ENCODE results near the gene CTDSPL. TPM values are rescaled to one million over a fixed set of nuclear protein-coding genes. Genes with fewer than 3 reads are reported as not detected.

CTDSPL gene
- total RNA-seq, 1 experiment from 2014 or later, result 32.5 TPM

DNA sequence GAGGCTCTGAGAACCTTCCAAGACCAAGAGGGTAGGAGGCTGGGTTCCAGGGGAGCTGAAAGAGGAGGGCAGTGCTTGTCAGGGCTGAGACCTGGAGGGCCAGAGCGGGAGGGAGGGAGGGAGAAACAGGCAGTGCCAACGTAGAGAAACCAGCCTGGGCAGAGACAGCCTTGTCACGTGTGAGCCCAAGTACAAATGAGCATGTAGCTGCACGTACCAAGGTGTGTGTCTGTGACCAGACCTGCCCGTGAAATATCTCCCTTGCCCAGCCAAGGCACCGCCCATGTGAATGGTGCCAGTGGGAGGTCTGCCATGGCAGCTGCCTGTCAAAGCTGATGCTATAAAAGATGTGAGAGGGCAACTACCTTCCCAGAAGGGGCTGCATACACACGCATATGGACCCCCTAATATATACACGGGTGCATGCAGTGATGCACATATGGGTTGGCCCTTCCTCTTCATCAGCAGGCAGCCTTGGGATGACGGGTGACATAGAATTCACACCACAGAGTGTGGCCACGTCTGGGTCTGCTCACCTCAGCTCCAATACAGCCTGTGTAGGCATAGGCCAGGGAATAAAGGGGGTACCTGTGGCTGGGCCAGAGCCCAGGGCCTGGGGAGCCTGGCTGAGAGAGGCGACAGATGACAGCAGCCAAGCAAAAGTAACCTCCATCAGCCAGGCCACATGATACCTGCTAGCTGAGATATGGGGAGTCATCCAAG is 7.8 kb upstream of the CTDSPL start:
- no peak for DNase-seq (ENCODE audit: low spot score)

DNA sequence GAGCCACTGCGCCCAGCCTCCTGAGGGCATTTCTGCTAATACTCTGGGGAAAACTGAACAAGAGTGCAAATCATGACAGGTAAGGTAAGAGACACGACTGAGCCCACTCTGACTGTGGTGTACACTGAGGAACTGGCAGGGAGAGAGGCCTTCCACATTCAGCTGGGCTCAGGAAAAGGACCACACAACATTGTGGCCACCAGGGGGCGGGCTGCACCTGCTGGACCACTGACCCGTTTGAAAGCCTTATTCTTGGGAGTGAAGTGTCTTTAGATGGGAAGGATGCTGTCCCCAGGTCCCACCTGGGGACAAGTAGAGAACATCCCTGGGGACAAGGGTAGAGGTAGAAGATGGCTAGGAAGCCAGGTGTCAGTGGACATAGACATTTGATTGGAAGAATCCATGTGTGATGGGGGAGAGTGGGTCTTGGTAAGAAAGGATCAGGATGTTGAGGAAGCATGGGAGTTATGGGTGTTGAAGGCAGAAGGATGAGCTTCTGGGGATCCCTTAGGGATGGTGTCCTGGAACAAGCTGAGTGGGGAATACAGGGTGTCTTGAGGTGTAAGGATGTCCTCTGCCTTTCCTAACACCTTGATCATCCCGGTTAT is 6.2 kb upstream of the CTDSPL start:
- peak; percentile 71 for DNase-seq (ENCODE audit: low spot score)

DNA sequence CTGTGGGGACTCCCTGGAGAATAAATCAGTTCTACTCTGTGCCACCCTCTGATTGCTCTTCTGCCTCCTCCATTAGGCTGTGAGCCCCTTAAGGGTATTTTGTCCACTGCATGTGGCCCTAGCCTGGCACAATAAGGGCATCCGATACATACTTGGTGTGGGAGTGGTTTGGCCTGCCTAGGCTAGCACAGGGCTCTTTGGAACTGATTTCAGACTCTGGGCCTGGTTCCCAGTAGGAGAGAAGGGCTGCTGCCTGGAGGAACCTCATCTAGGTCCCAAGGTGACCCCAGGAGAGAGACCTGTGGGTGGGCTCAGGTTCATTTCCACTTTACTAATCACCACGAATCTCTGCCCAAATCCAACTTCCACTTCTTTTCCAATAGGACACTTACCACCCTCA is 5.3 kb upstream of the CTDSPL start:
- DNase-seq (ENCODE audit: low spot score), result no peak

DNA sequence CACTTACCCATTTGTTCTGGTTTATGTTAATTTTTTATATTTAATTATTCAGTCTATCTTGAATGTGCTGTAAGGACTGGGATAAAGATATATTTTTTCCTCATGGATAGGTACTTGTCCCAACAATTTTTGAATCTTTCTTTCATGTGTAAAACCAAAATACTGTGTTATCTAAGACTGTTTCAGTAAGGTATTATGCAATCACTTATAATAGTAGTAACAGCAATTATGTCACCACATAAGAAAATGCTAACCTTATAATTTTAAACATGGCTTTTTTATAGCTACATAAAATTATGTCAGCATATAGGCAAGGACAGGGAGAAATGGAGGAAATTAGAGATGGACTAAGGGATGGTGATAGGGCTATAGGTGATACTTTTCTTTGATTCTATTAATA is 2.9 kb upstream of the CTDSPL start:
- no peak for DNase-seq (ENCODE audit: low spot score)

DNA sequence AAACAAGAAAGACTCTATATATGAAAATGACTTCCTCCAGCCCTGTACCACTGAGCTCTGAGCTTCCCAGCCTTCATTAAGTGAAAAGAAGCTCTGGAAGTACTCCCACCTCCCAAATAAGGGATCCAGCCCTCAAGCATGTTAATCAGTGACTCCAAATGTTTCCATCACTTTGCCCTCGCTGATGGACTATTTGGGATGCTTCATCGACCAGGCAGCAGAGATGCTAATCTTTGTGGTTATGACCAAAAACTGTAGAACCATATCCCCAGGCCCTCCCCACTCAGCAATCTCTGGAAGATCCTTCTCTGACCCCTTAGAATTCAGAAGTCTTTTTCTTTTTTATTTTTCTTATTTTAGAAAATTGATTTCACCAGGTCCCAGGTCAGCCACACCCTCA is 2.3 kb upstream of the CTDSPL start:
- no peak for DNase-seq (ENCODE audit: low spot score)

DNA sequence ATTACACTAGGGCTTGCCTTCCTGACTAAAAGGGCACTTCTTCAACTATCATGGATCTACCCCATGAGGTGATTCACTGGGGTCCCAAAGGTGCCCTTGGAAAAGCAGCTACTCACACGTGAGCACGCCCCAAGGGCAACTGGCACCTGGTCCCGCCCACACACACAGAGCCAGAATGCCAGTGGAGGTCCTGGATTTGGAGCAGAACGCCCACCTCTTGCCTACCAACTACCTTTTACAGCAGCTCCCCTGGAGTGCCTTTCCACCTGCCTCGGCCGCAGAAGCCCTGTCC is 1.8 kb upstream of the CTDSPL start:
- DNase-seq (ENCODE audit: low spot score), result no peak

DNA sequence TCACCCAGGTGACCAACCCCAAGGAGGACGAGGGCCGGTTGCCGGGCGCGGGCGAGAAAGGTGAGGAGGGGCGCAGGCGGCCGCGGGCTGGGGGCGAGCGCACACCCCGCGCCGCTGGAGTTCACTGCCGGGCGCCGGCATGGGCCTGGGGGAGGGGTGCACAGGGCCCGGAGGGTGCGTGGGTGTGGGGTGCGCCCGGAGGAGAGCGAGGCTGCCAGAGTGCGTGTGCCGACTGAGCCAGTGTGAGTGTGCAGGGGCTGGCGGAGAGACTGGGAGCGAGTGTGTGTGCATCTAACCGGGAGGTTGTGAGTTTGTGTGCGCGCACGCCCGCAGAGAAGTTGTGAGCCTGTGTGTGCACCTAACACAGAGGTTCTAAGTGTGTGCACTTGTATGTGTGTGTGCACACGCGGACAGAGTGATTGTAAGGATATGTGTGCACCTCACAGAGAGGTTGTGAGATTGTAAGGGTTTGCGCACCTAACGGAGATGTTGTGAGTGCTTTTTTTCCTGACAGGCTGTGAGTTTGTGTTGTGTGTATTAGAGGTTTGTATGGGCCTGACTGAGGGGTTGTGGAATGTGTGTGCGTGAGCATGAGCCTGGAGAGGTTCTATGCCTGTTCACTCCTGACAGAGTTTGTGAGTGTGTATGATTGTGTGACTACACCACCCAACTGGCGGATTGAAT is 681 bp downstream of the CTDSPL start:
- no peak for DNase-seq (ENCODE audit: low spot score)

DNA sequence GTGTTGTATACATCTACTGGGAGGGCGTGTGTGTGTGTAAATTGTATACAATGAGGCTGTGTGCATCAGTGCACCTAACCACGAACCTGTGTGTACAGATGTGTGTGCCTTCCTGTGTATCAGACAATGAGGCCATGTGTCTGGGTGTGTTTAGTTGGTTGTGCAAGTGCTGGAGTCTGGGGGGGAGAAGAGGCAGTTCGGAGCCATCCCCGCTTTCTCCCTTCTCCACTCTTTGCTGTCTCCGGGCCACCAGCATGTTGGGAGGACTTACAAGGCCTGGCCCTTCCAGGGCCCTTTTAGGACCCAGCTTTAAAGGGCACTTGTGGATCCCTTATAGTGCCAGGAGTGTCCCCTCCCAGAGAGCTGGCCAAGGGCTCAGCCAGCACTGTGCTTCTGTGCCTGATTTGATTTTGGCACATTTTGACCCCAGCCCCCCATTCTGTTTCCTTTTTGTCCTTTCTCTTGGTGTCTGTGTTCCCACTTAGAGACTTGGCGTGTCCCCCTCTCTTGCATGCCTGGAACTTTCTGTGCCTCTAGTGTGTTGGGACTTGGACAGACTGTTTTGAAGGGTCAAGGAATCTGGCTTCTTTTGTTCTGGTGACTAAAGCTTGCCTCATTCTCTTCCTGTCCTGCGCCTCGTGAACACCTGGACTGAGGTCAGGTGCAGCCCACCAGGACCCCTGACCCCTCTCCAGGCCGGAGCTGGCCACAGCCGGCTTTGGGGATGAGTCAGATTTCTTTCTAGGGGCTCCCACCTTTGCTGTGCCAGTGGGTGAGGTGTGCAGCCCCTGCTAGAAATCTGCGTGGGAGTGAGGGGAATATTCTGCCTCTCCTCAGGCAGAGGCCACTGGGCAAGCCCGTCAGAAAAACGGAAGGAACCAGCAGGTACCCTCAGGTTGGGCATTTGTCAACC is 1.5 kb downstream of the CTDSPL start:
- no peak for DNase-seq (ENCODE audit: low spot score)

DNA sequence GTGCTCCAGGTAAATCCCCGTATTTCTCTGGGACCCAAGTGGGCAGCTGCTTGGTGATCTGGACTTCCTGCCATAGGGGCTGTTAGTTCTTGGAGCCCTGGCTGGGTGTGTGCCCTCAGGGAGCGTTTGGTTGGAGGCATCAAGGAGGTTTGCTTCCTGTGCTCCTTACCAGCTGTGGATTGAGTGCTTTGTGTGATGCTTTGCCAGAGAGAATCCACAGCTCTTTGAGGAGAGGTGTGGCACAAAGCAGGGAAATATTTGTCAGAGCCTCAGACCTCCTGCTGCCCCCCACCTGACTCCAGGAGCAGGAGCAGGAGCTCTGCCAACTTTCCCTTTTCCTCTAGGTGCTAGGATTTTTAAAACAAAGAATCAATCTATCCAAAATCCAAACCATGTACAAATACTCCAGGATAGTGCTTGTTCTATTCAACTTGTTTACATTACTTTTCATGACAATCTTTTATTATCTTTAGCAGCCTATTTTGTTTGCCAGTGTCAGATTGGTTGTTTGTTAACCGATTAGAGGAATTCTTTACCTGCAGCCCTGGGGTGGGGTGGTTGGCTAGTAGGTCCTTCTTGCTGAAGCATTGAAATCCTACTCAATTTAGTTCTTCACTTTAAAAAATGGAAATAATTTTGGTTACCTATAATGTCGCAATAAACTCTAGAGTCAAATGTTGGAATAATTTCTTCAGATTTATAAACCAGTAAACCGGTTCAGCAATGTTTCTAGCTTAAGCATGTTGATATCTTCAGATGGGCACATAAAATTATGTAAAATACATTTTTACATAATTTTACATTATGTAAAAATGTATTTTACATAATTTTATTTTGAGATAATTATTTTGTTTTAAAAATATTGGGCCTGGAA is 2.5 kb downstream of the CTDSPL start:
- no peak for DNase-seq (ENCODE audit: low spot score)

DNA sequence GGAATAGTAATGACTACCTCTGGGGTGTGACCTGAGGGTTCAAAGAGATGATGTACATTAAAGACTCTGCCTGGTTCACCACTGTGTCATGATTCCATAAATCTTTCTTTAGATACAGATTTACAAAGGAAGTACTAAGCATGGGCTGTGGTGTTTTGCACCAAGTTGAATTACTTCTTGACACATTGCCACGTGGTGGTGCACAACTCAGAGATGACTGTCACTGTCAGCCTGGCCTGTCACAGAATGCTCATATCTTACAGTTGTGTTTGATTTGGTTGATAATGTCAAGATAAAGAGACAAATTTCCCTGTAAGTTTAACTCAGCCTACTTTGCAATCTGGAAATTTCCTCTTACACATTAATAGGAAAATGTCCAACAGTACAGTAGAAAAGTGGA is 3.2 kb downstream of the CTDSPL start:
- DNase-seq (ENCODE audit: low spot score), result no peak

DNA sequence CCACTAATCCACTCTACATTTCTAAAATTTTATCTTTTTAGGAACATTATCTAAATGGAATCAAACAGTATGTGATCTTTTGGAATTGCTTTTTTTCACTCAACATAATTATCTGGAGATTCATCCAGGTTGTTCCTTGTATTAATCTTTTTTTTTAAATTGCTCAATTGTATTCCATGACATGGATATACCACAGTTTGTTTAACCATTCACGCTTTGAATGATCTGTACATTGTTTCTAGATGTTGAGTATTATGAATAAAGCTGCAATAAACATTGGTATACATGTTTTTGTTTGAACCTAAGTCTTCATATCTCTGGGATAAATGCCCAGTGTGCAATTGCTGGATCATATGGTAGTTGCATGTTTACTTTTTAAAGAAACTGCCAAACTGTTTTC is 5.5 kb downstream of the CTDSPL start:
- DNase-seq (ENCODE audit: low spot score), result no peak

DNA sequence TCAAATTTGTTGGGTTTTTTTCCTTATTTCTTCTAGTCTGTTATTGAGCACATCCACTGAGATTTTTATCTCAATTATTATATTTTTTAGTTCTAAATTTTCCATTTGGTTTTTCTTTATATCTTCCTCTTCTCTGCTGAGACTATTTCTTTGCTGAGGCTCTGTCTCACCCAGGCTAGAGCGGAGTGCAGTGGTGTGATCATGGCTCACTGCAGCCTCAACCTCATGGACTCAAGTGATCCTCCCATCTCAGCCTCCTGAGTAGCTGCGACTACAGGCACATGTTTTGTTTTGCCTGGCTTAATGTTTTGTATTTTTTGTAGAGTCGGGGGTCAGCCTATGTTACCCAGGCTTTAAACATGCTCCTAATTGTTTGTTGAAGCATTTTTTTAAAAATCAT is 10.2 kb downstream of the CTDSPL start:
- DNase-seq (ENCODE audit: low spot score), result no peak

DNA sequence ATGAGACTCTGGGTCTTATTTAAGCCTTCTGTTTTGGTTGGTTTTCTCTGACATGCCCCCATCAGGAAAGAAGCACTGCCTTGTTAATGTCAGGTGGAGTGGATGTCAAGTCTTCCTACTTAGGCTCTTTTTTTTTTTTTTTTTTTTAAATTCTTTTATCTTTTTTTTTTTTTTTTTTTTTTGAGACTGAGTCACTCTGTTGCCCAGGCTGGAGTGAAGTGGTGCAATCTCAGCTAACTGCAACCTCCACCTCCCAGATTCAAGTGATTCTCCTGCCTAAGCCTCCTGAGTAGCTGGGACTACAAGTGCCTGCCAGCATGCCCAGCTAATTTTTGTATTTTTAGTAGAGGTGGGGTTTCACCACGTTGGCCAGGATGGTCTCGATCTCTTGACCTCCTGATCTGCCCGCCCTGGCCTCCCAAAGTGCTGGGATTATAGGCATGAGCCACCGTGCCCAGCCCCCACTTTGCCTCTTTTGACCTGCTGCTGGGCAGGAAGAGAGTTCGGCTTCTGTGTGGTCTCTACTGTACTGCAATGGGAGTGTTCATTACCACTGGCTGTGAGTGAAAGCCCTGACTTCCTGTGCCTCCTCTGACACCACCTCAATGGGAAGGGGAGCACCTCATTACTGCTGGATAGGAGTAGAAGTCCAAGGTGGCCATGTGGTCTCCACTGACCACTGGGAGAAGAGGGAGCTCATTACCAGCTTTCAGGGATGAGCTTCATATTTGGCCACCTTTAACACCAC is 10.9 kb downstream of the CTDSPL start:
- no peak for DNase-seq (ENCODE audit: low spot score)

DNA sequence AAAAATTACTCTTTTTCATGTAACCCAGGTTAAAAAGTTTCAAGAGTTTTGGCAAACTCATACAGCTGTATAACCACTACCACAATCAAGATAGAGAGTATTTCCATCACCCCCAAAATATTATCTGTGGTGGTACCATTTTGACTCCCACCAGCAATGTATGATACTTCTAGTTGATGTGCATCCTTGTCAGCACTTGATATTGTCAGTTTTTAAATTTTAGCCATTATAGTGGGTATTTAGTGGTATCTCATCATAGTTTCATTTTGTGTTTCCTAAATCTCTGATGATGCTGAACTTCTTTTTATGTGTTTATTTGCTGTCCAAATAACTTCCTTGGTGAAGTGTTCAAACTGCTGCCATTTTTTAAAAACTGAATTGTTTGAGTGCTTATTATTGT is 14.6 kb downstream of the CTDSPL start:
- no peak for DNase-seq (ENCODE audit: low spot score)

DNA sequence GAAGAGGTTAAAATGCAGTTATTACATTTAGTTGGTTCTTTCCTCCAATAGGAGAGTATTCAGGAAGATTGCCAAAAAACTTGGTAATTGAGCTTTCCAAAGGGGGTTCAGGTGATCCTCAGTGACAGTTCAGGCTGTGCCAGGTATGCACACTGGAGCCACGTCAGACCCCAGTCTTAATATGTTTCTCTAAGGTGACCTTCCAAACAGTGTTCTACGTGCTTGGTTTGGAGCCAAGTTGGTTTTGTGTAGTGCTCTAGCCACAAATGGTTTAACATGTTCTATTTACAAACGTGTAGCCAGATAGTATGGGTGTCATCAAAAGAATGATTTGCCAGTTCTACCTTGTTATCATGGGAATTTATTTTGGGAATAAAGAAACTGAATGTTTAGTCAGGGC is 21.0 kb downstream of the CTDSPL start:
- DNase-seq (ENCODE audit: low spot score), result no peak

DNA sequence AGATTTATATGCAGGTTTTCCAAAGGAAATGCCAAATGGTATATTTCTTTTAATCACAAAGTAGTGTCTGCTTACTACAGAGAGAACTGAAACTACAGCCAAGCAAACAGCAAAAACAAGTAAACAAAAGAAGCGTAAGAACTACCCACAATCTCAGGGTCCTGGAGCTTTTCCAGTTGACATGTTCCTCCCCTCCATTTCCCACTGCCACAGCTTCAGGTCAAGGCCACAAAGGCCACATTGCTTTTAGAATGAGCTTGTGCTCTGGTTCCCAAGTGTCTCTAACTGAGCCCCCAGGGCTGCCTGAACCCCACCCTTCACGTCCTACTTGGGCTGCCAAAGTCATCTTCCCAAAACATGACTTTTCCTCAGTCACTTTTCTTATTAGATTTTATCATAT is 24.1 kb downstream of the CTDSPL start:
- no peak for DNase-seq (ENCODE audit: low spot score)

DNA sequence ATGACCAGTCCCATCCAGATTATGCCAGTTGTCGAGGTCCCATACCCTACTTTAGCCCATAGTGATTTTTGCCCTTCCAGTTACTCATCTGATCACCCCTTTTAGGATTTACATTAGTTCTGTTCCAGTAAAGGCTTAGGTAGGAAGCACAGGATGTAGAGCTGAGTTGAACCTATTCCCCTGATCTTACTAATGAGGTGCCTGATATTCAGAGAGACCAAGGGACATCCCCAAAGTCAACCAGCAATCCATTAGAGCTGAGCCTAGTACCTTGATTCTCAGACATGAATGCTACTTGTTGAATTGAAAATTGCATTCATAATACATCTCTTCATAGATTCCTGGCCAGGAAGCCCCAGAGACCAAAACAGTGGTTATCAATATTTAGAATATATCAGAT is 24.7 kb downstream of the CTDSPL start:
- no peak for DNase-seq (ENCODE audit: low spot score)

DNA sequence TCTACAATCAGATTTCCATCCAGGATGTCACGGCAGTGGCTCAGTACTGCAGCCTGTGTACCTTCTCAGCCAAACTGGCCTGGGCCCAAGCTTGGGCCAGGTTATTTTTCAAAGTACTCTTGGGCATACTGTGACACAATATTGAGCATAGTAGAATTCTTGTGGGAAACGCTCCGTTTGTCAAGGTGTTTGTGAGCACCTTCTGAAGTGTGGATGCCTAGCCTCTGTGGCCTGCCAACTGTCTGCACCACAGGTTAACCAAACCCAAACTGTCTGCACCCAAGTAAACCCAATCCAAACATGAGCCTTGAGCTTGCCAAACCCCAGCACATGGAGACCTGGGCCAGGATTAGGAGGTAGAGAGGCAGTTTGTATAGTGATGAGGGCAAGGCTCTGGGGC is 25.4 kb downstream of the CTDSPL start:
- DNase-seq (ENCODE audit: low spot score), result no peak

DNA sequence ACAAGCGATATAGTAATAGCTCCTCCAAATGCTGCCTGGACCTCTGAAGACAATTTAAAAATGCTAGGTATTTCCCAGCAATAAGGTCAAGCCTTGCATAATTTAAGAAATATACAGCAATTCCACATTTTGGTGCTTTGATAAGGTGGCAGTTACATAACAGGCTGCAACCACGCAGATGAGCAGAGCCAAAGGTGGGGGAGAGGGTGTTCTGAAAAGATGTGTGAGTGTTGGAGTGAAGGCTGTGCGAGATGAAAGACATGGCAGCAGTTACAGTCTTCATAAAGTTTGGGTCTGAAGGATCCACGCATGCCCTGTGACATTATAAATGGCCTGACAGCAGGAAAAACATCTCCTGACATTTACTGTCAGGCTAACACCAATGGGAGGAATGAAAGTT is 26.1 kb downstream of the CTDSPL start:
- no peak for DNase-seq (ENCODE audit: low spot score)

DNA sequence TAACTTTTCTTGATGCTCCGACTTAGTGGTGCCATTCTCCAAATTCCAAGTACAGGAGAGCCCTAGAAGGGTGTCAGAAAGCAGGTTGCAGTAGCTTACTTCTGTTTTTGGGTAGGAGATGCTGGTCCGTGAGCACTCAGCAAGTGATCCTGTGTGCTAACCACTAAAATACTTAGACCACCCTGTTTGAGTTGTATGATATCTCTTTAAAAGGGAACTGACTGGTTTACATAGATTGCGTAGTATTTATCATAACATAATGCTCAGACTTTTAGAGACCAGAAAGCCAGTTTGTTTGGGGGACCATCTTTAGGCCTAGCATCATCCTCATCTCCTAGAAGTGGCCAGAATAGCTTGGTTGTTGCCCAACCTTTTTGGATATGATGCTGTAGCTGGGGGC is 26.7 kb downstream of the CTDSPL start:
- no peak for DNase-seq (ENCODE audit: low spot score)

DNA sequence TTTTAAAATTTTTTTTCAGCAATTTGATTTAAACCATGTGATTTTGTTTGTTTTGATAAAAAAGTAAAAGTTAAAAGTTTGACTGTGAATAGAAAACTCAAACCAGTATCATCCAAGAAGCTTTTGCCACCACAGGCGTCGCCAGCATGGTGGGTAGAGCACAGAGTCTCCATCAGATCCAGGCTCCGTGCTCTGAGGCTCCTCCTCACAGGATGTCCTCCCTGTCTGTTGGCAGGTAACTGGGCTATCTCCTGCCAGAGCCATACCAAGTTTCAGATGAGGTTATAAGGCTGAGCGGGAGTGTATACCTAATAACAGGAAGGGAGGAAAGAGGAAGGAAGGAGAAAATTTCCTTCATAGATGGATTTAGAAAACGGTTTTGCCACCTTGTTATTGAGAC is 28.8 kb downstream of the CTDSPL start:
- DNase-seq (ENCODE audit: low spot score), result no peak

All from A172 (cell line).